Vagina (tissue), 2 donors: ENCODE data around the gene ENOX1.

Source experiments
- CTCF ChIP-seq, 3 experiments: fragments of 450-650 bp in 2 of 3; fragments of 200-600 bp in 1 of 3; sonication (generic) in 1 of 3; IDR thresholded peaks; one replicate each; pipeline ENCODE4 v1.5.1; 2017 to 2019; ENCODE audit warnings: antibody characterized with exemption in 3 of 3, mild to moderate bottlenecking in 2 of 3, moderate library complexity in 2 of 3
- POLR2AphosphoS5 ChIP-seq, 2 donors: sonication (generic); formaldehyde crosslinking; IDR thresholded peaks; one replicate each; pipeline ENCODE4 v1.9.0; 2017; ENCODE audit warnings: antibody characterized with exemption in 2 of 2, mild to moderate bottlenecking in 2 of 2, low read depth in 1 of 2; ENCODE audit not compliant: insufficient read depth in 1 of 2

- TF ChIP-seq CTCF (IDR thresholded peaks at IDR 0.05) (no peak), POLR2AphosphoS5 (IDR thresholded peaks at IDR 0.05; ENCODE audit: insufficient read depth in 1 of 2, low read depth in 1 of 2) (no peak)
Measured at GRCh38 chr13:43375797-43376465, 410.8 kb downstream of the ENOX1 start.
